Activated B cell treated with CpG ODN at 0.5 μM for 24 hours (primary cell): ENCODE results near the gene SDSL. TPM values are rescaled to one million over a fixed set of nuclear protein-coding genes. Genes with fewer than 3 reads are reported as not detected.

Experiments used
- ATAC-seq: fragments of 200-7000 bp; cut with Tn5 transposase; one replicate; pipeline ENCODE4 v1.10.0; 2021; ENCODE audit warnings: low read depth, mild to moderate bottlenecking, moderate library complexity
- CTCF ChIA-PET: fragments of 350-600 bp; sonication (Branson Sonifier 250); formaldehyde crosslinking; loops from one replicate; lab custom pipeline; 2021; ENCODE audit warnings: antibody characterized with exemption; lab: Charles Lee
- POLR2A ChIA-PET: fragments of 350-600 bp; sonication (Branson Sonifier 250); formaldehyde crosslinking; loops from one replicate; lab custom pipeline; 2021; ENCODE audit warnings: antibody characterized with exemption; lab: Charles Lee
- DNase-seq: peaks from one replicate; pipeline ENCODE4 v3.0.0; 2022
- H3K27ac Mint-ChIP-seq: one replicate; pipeline ENCODE4 v1.8.0; 2020; ENCODE audit warnings: mixed read lengths
- H3K27me3 Mint-ChIP-seq: one replicate; pipeline ENCODE4 v1.8.0; 2021; ENCODE audit warnings: mixed read lengths
- H3K36me3 Mint-ChIP-seq: one replicate; pipeline ENCODE4 v1.8.0; 2021; ENCODE audit warnings: low read depth, mixed read lengths
- H3K4me1 Mint-ChIP-seq: one replicate; pipeline ENCODE4 v1.8.0; 2021; ENCODE audit warnings: mixed read lengths
- H3K4me3 Mint-ChIP-seq: one replicate; pipeline ENCODE4 v1.8.0; 2020; ENCODE audit warnings: mild to moderate bottlenecking, mixed read lengths
- H3K9me3 Mint-ChIP-seq: one replicate; pipeline ENCODE4 v1.8.0; 2020; ENCODE audit warnings: mixed read lengths
- intact Hi-C: fragments of 100-400 bp; cut with micrococcal nuclease; formaldehyde crosslinking; loops from one replicate; pipeline ENCODE4 v1.15.1; 2024
- total RNA-seq: library from RNA; stranded (reverse); gene quantifications from 2 replicates; pipeline ENCODE4 v1.2.3, GENCODE V29; 2022
- TF ChIP-seq, protein P1 (sequence below): fragments of 200-600 bp; IDR thresholded peaks from one replicate; pipeline ENCODE4 v1.8.0; 2022; ENCODE audit warnings: antibody characterized with exemption, mild to moderate bottlenecking

SDSL gene
- total RNA-seq, 1 donor from 2014 or later, result 0.20 TPM

DNA sequence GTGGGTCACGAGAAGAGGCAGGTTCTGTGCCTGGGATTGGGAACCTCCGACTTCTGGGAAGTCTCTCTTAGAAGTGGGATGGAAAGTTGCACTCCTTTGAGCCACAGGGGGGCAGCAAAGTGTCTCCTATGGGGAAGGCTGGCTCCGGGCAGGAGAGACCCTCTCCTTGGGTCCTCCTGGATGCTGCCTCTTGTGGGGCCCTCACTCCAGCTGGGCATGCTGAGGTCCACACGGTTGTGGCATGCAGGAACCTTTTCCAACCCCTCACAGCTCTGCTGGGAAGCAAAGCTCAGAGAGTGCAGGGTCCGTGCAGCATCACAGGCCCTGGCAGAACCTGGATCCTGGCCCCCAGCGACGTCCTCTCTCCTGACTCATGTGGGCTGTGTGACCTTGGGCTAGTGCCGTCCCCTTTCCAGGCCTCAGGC lies 17.4 kb downstream of the SDSL start:
- no peak overlapping the region for H3K4me3 Mint-ChIP-seq
- no peak overlapping the region for H3K27ac Mint-ChIP-seq
- TF ChIP-seq, protein P1, sequence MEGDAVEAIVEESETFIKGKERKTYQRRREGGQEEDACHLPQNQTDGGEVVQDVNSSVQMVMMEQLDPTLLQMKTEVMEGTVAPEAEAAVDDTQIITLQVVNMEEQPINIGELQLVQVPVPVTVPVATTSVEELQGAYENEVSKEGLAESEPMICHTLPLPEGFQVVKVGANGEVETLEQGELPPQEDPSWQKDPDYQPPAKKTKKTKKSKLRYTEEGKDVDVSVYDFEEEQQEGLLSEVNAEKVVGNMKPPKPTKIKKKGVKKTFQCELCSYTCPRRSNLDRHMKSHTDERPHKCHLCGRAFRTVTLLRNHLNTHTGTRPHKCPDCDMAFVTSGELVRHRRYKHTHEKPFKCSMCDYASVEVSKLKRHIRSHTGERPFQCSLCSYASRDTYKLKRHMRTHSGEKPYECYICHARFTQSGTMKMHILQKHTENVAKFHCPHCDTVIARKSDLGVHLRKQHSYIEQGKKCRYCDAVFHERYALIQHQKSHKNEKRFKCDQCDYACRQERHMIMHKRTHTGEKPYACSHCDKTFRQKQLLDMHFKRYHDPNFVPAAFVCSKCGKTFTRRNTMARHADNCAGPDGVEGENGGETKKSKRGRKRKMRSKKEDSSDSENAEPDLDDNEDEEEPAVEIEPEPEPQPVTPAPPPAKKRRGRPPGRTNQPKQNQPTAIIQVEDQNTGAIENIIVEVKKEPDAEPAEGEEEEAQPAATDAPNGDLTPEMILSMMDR, result no peak
- H3K9me3 Mint-ChIP-seq, result no peaks in the 10 kb centered on the region
- DNase-seq, result no peak
- ChIA-PET CTCF (no interaction called here), POLR2A (no interaction called here)
- no peaks in the 10 kb centered on the region for H3K4me1 Mint-ChIP-seq
- no peaks in the 10 kb centered on the region for H3K36me3 Mint-ChIP-seq
- no peak for ATAC-seq
- intact Hi-C loops, result no loop called here
- peaks cover 15% of the 10 kb centered on the region for H3K27me3 Mint-ChIP-seq

DNA sequence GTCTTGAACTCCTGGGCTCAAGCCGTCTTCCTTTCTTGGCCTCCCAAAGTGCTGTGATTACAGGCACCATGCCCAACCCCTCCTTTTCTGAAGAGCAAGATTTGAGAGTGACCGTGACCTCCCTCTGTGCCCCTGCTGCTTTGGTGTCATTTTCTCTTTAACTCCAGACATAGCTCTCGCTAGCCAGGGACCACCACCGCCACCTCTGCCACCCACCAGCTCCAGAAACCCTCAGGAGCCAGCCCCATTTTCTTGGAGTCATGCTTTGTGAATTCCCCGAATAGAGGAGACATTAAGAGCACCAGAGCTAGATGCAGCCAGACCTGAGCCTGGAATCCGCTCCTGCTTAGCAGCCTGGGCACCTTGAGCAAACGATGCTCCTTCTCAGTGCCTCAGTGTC lies 18.2 kb downstream of the SDSL start:
- intact Hi-C loops, result no loop called here
- no peaks in the 10 kb centered on the region for H3K9me3 Mint-ChIP-seq
- ChIA-PET CTCF (no interaction called here), POLR2A (interaction anchor here (0.6 kb wide), 1 partner anchor 243 kb away, joined by 7 read pairs; no protein-coding TSS in a partner anchor)
- no peak overlapping the region for H3K4me3 Mint-ChIP-seq
- no peaks in the 10 kb centered on the region for H3K36me3 Mint-ChIP-seq
- TF ChIP-seq, protein P1, result no peak
- ATAC-seq (no peak), DNase-seq (no peak)
- no peaks in the 10 kb centered on the region for H3K4me1 Mint-ChIP-seq
- no peak overlapping the region for H3K27ac Mint-ChIP-seq
- peaks cover 15% of the 10 kb centered on the region for H3K27me3 Mint-ChIP-seq

DNA sequence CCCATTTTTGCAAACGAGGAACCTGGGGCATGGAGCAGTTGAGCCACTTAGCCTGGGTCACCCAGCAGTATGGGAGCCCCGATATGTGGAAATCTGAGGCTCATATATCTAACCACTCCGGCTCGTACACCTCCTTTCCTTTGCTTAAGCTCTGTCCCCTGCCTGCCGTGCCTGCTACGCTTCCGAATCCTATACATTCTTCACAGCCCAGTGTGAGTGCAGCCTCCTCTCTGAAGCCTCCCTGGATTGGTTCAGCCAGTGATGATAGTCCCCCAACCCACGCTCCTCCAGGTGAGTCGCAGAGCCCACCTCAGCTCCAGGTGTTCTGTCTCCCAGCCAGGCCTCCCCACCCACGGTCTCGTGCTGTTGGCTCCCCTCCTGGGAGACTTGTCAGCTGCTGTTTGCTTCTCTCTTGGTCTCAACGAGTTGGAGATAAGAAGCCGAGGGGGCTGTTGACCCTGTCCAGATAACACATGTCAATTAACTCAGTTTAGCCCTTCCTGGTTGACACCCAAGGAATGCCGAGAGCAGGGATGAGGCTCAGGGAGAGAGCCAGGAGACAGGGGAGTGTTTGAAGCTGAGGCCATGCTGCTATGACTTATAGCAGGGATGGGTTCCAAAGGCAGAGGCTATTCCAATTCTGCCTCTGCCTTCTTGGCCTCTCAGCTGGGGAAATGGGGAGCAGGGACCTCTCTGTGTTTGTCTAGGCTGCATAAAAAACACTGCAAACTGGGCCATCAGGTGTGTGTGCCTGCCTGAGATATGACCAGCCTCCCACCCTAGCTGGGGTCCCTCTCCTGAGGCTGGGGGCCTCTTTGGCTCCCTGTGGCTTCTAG lies 19.0 kb downstream of the SDSL start:
- Mint-ChIP-seq H3K36me3 (no peaks in the 10 kb centered on the region), H3K4me1 (no peaks in the 10 kb centered on the region), H3K27me3 (peaks cover 18% of the 10 kb centered on the region), H3K9me3 (peaks cover 2% of the 10 kb centered on the region), H3K27ac (no peak overlapping the region), H3K4me3 (no peak overlapping the region)
- POLR2A ChIA-PET, result interaction anchor here (0.6 kb wide), 1 partner anchor 244 kb away, joined by 7 read pairs; no protein-coding TSS in a partner anchor
- ATAC-seq, result no peak
- intact Hi-C loops, result no loop called here
- TF ChIP-seq, protein P1, result no peak
- no peak for DNase-seq
- CTCF ChIA-PET, result no interaction called here

DNA sequence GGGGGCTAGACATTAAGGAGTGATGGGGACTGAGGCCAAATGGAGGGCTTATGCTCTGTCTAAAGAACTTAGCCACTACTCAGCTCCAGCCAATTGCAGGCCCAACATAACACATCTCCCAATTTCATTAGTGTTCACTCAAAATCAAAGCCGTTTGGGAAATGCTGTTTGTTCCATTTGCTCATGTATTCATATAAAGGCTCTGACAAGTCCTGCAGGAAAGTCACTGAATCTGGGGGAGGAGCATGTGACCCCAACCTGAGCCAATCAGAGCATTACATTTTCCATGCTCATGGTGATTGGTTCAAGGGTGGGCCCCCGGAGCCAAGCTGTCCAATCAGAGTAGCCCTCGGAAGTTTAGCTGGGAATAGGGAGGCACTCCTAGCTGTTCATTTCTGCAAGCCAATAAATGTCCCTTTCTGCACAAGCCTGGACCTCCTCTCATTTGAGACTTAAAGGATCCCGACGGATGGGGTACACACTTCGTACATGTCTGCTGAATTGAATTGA lies 20.9 kb downstream of the SDSL start:
- intact Hi-C loops, result no loop called here
- CTCF ChIA-PET, result interaction anchor here (1.3 kb wide), 1 partner anchor 17 kb away, joined by 3 read pairs; no protein-coding TSS in a partner anchor

More for the DNA sequence above, 20.9 kb downstream of the SDSL start:
- no peak for DNase-seq
- TF ChIP-seq, protein P1, result no peak
- Mint-ChIP-seq H3K27me3 (peaks cover 28% of the 10 kb centered on the region), H3K36me3 (no peaks in the 10 kb centered on the region), H3K9me3 (peaks cover 6% of the 10 kb centered on the region), H3K4me1 (no peaks in the 10 kb centered on the region), H3K4me3 (no peak overlapping the region), H3K27ac (no peak overlapping the region)
- POLR2A ChIA-PET, result no interaction called here
- no peak for ATAC-seq
